H1 (cell line): ENCODE measurements around the gene COL25A1.

ENCODE experiments used
- CTCF ChIP-seq, 3 experiments: IDR thresholded peaks; 1 replicate in 2 of 3; 2 replicates in 1 of 3; pipeline versions ENCODE4 v1.5.1 to v1.6.1; 2011; ENCODE audit warnings: low read length in 3 of 3, mild to moderate bottlenecking in 3 of 3, inconsistent platforms in 2 of 3, low read depth in 1 of 3, moderate library complexity in 1 of 3; ENCODE audit not compliant: insufficient read depth in 1 of 3; ENCODE audit errors: control extremely low read depth in 1 of 3
- EP300 ChIP-seq, 2 experiments: IDR thresholded peaks; 1 replicate in 1 of 2; 2 replicates in 1 of 2; pipeline ENCODE4 v1.6.1; 2011 to 2012; ENCODE audit warnings: low read depth in 2 of 2, low read length in 2 of 2, mild to moderate bottlenecking in 2 of 2, borderline replicate concordance in 1 of 2, inconsistent platforms in 1 of 2, moderate library complexity in 1 of 2
- EZH2 ChIP-seq: fragments of 200-600 bp; sonication (generic); IDR thresholded peaks from 2 replicates; pipeline ENCODE4 v1.7.1; 2012; ENCODE audit warnings: low read depth, mild to moderate bottlenecking, moderate library complexity, low read length, inconsistent platforms; ENCODE audit not compliant: severe bottlenecking
- FOSL1 ChIP-seq: IDR thresholded peaks from 2 replicates; pipeline ENCODE4 v1.6.1; 2011; ENCODE audit warnings: mild to moderate bottlenecking, low read depth, low read length, moderate library complexity; ENCODE audit not compliant: insufficient read depth
- HDAC2 ChIP-seq, 2 experiments: fragments of 300-600 bp in 1 of 2; sonication (generic) in 1 of 2; IDR thresholded peaks; 2 replicates each; pipeline ENCODE4 v1.6.1; 2011 to 2012; ENCODE audit warnings: low read depth in 2 of 2, low read length in 2 of 2, mild to moderate bottlenecking in 2 of 2, moderate library complexity in 2 of 2, borderline replicate concordance in 1 of 2, inconsistent platforms in 1 of 2
- JUN ChIP-seq: IDR thresholded peaks from 2 replicates; pipeline ENCODE4 v1.6.1; 2011; ENCODE audit warnings: low read depth, mild to moderate bottlenecking, improper control_type of control experiment, low read length
- POLR2A ChIP-seq, 2 experiments: IDR thresholded peaks; 1 replicate in 1 of 2; 2 replicates in 1 of 2; pipeline ENCODE4 v1.6.1; 2011; ENCODE audit warnings: low read depth in 2 of 2, low read length in 2 of 2, mild to moderate bottlenecking in 2 of 2; ENCODE audit errors: control extremely low read depth in 1 of 2
- RAD21 ChIP-seq, 2 experiments: IDR thresholded peaks in 1 of 2; conservative IDR thresholded peaks in 1 of 2; 2 replicates each; pipeline ENCODE4 v1.6.1; 2011; ENCODE audit warnings: low read depth in 2 of 2, low read length in 2 of 2, improper control_type of control experiment in 1 of 2, inconsistent platforms in 1 of 2, mild to moderate bottlenecking in 1 of 2, moderate library complexity in 1 of 2
- RFX5 ChIP-seq: IDR thresholded peaks from 2 replicates; pipeline ENCODE4 v1.6.1; 2011; ENCODE audit warnings: low read depth, low read length, improper control_type of control experiment, borderline replicate concordance
- SRF ChIP-seq: IDR thresholded peaks from 2 replicates; pipeline ENCODE4 v1.6.1; 2011; ENCODE audit warnings: mild to moderate bottlenecking, low read depth, low read length, moderate library complexity
- ZNF274 ChIP-seq: IDR thresholded peaks from 2 replicates; pipeline ENCODE4 v1.7.0; 2012; ENCODE audit warnings: low read length, borderline replicate concordance; ENCODE audit errors: extremely low read depth

GRCh38 chr4:109160494-109160893 is 142.0 kb downstream of the COL25A1 start:
- no peak for TF ChIP-seq CTCF (IDR thresholded peaks at IDR 0.05; ENCODE audit: control extremely low read depth in 1 of 3, insufficient read depth in 1 of 3, low read depth in 1 of 3, low read length in 3 of 3)
- no peak for TF ChIP-seq RFX5
- no peak for TF ChIP-seq RAD21 (IDR thresholded peaks at IDR 0.05 in 1 of 2, conservative IDR thresholded peaks at IDR 0.05 in 1 of 2; ENCODE audit: low read depth in 2 of 2, low read length in 2 of 2)
- TF ChIP-seq EP300 (IDR thresholded peaks at IDR 0.05; ENCODE audit: borderline replicate concordance in 1 of 2, low read depth in 2 of 2, low read length in 2 of 2), result no peak
- no peak for TF ChIP-seq SRF
- TF ChIP-seq EZH2, result no peak
- TF ChIP-seq FOSL1, result no peak
- TF ChIP-seq JUN, result no peak
- no peak for TF ChIP-seq ZNF274
- no peak for TF ChIP-seq HDAC2 (IDR thresholded peaks at IDR 0.05; ENCODE audit: borderline replicate concordance in 1 of 2, low read depth in 2 of 2, low read length in 2 of 2)
- no peak for TF ChIP-seq POLR2A (IDR thresholded peaks at IDR 0.05; ENCODE audit: control extremely low read depth in 1 of 2, low read depth in 2 of 2, low read length in 2 of 2)
